Lung (tissue), 12 donors: Measurements from ENCODE around the gene CEP19. TPM values are rescaled to one million over a fixed set of nuclear protein-coding genes. Genes with fewer than 3 reads are reported as not detected.

Experiments
- ATAC-seq: fragments of 200-7000 bp; cut with Tn5 transposase; one replicate; pipeline ENCODE4 v1.9.1; 2020; ENCODE audit warnings: moderate number of reproducible peaks; ENCODE audit not compliant: insufficient read depth, low FRiP score
- DNase-seq, 3 donors: peaks; one replicate each; pipeline ENCODE4 v3.0.0-alpha.2; 2013 to 2017
- H3K27ac ChIP-seq, 2 donors: one replicate each; pipeline ENCODE4 v1.5.1; 2013; ENCODE audit warnings: mild to moderate bottlenecking in 2 of 2, moderate library complexity in 2 of 2, control low read depth in 1 of 2, inconsistent platforms in 1 of 2, low read depth in 1 of 2, low read length in 1 of 2
- H3K27me3 ChIP-seq, 3 donors: one replicate each; pipeline ENCODE4 v1.5.1; 2013; ENCODE audit warnings: low read length in 2 of 3; ENCODE audit not compliant: control insufficient read depth in 3 of 3, insufficient read depth in 3 of 3
- H3K36me3 ChIP-seq, 4 donors: one replicate each; pipeline ENCODE4 v1.5.1; 2013; ENCODE audit warnings: low read length in 4 of 4, mild to moderate bottlenecking in 1 of 4, moderate library complexity in 1 of 4; ENCODE audit not compliant: control insufficient read depth in 4 of 4, insufficient read depth in 4 of 4
- H3K4me1 ChIP-seq, 5 donors: one replicate each; pipeline ENCODE4 v1.5.1; 2013; ENCODE audit warnings: low read length in 5 of 5, mild to moderate bottlenecking in 2 of 5, moderate library complexity in 1 of 5; ENCODE audit not compliant: control insufficient read depth in 5 of 5, insufficient read depth in 5 of 5
- H3K4me3 ChIP-seq: one replicate; pipeline ENCODE4 v1.5.1; 2013; ENCODE audit warnings: mild to moderate bottlenecking, control low read depth, moderate library complexity
- H3K9ac ChIP-seq, 2 donors: one replicate each; pipeline ENCODE4 v1.5.1; 2013; ENCODE audit warnings: low read length in 2 of 2, control low read depth in 1 of 2; ENCODE audit not compliant: insufficient read depth in 1 of 2
- H3K9me3 ChIP-seq, 4 donors: one replicate each; pipeline ENCODE4 v1.5.1; 2013; ENCODE audit warnings: low read length in 3 of 4, mild to moderate bottlenecking in 1 of 4, moderate library complexity in 1 of 4; ENCODE audit not compliant: control insufficient read depth in 4 of 4, insufficient read depth in 3 of 4
- CTCF ChIP-seq: IDR thresholded peaks from 2 replicates; pipeline ENCODE4 v1.5.1; 2012; ENCODE audit warnings: mild to moderate bottlenecking; ENCODE audit errors: control extremely low read depth, extremely low read depth
- WGBS, 2 donors: extraction: QIAGEN DNeasy Blood & Tissue Kit; methylation state at CpG; one replicate each; pipeline ENCODE4 v1.1.7; 2013; 5-methylcytosine and 5-hydroxymethylcytosine counted together
- polyA plus RNA-seq, 2 donors: library from polyadenylated mRNA; stranded (reverse); fragments of 200-250 nt; gene quantifications; one replicate each; pipeline ENCODE4 v1.2.1, GENCODE V29; 2013
- total RNA-seq, 2 donors: library from RNA; depleted of rRNA in 1 of 2; stranded (reverse); fragments of >200 nt in 1 of 2; gene quantifications; one replicate each; pipeline ENCODE4 v1.2.1, GENCODE V29; 2014 to 2021
- donor health status: control.
- donor health status: control.
- donor health status: Bipolar disorder and iron deficiency.
- donor health status: healthy.
- donor health status: DM: yes; HTN: yes; CAD: no.

The CEP19 gene
- total and polyA plus RNA-seq, 4 donors, result 0.93 to 4.3 (median 2.4) TPM

- no peak overlapping the region for H3K4me3 ChIP-seq
- H3K27ac ChIP-seq, result no peak overlapping the region
- no peaks in the 10 kb centered on the region for H3K9me3 ChIP-seq
- no peak for TF ChIP-seq CTCF
- DNase-seq (no peak), ATAC-seq (no peak)
- no peak overlapping the region for H3K9ac ChIP-seq
- no peaks in the 10 kb centered on the region for H3K27me3 ChIP-seq
- H3K4me1 ChIP-seq, result peaks cover 0 to 3% (median 0%) of the 10 kb centered on the region in 5 donors
- no peaks in the 10 kb centered on the region for H3K36me3 ChIP-seq
- WGBS, 2 donors, result 94 to 95% methylated on average over 5 of the region's 5 CpGs
These were observed 14.8 kb downstream of the CEP19 start for GRCh38 chr3:196697270-196697669.

- no peak overlapping the region for H3K4me3 ChIP-seq
- WGBS, 2 donors, result 90 to 93% methylated on average over 5 of the region's 5 CpGs
- no peaks in the 10 kb centered on the region for H3K27me3 ChIP-seq
- ATAC-seq, result no peak
- no peaks in the 10 kb centered on the region for H3K36me3 ChIP-seq
- no peak overlapping the region for H3K27ac ChIP-seq
- H3K4me1 ChIP-seq, result peaks cover 0 to 3% (median 0%) of the 10 kb centered on the region in 5 donors
- H3K9ac ChIP-seq, result no peak overlapping the region
- no peak for DNase-seq
- no peaks in the 10 kb centered on the region for H3K9me3 ChIP-seq
- TF ChIP-seq CTCF, result no peak
These were observed 16.2 kb downstream of the CEP19 start for GRCh38 chr3:196695849-196696226.

GRCh38 chr3:196694941-196695848 lies 16.9 kb downstream of the CEP19 start:
- Histone ChIP-seq H3K27me3 (no peaks in the 10 kb centered on the region), H3K36me3 (no peaks in the 10 kb centered on the region), H3K9me3 (no peaks in the 10 kb centered on the region), H3K4me1 (peaks cover 0 to 4% (median 0%) of the 10 kb centered on the region in 5 donors), H3K9ac (no peak overlapping the region), H3K27ac (peak overlapping the region in 1 of 2 donors; percentile 40), H3K4me3 (no peak overlapping the region)
- 92 to 94% methylated on average over 16 to 17 of the region's 17 CpGs for WGBS, 2 donors
- ATAC-seq (no peak), DNase-seq (no peak)
- TF ChIP-seq CTCF, result no peak
